ENCODE results near the gene CLSTN3. TPM values are rescaled to one million over a fixed set of nuclear protein-coding genes. Genes with fewer than 3 reads are reported as not detected.

Gene CLSTN3
- polyA plus RNA-seq, 3 donors = 81.1 to 122 (median 99.1) TPM

- no peak for DNase-seq
Observed at GRCh38 chr12:7144414-7145120, 14.4 kb downstream of the CLSTN3 start.

GRCh38 chr12:7145671-7146070, 15.5 kb downstream of the CLSTN3 start:
- DNase-seq = no peak

DNA sequence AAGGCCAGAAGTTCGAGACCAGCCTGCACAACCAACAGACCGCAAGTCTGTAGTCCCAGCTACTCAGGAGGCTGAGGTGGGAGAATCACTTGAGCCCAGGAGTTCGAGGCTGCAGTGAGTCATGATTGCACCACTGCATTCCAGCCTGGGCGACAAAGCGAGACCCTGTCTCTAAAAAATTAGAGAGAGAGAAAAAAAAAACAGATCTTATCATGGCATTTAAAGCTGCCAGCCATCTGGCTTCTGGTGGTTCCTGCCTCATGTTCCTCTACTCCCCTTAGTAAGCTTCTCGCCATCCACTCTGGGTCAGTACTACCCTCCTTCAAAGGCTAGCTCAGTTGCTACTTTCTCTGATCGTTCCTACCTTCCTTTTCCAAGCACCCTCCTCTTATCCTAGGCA, 16.1 kb downstream of the CLSTN3 start:
- DNase-seq = no peak

DNA sequence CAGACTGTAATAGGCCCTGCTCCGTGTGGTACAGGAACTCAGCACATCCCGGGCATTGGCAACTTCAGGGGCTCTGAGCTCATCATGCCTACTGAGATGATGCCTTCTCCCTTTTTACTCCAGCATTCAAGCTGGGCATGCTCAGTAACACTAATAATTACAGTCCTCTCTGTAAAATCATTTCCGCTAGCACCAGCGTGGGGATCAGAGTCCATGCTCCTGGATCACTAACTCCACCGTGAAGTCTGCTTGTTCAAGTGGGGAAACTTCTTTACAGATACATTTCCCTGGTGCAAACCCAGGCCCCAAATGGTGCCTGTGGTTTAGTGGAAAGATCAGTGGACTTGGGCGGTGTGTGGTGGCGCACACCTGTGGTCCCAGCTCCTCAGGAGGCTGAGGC, 16.7 kb downstream of the CLSTN3 start:
- no peak for DNase-seq

DNA sequence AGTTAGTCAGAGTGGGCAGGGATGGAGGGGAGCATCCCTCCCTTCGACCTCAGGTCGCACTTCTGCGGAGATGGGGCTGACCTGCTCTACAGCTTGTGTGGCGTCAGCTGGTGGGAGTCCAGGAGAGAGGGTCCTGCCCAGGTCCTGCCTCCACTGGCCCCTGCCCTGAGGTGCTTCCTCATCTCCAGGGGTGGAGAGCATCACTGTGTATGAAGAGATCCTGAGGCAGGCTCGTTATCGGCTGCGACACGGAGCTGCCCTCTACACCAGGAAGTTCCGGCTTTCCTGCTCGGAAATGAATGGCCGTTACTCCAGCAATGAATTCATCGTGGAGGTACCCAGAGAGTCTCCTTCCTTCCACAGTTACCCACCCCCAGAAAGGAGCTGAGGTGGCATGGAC, 20.2 kb downstream of the CLSTN3 start:
- no peak for DNase-seq

GRCh38 chr12:7150841-7151240, 20.7 kb downstream of the CLSTN3 start:
- DNase-seq = no peak

- no peak for DNase-seq
Observed at GRCh38 chr12:7151532-7151931, 21.4 kb downstream of the CLSTN3 start.

- DNase-seq = no peak
Observed at GRCh38 chr12:7152818-7153217, 22.6 kb downstream of the CLSTN3 start.

DNA sequence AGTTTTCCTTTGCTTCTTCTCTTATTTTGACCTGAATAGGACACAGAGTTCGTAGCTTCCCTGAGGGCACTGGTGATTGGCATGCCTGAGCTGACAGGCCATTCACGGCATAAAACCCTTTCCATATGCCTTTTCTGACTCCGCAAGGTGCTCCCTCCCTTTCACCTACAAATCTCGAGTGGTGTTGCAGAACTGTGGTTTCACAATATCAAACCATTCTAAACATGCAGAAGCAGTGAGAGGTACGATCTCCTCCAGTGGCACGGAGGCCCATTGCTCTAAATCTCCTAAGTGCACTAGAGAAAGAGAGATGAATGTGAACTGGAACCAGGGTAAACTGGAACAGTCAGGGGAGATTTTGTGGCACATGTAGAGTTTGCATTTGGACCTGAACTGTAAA, 23.9 kb downstream of the CLSTN3 start:
- DNase-seq = no peak

- no peak for DNase-seq
Observed at GRCh38 chr12:7154901-7155470, 24.8 kb downstream of the CLSTN3 start.

DNA sequence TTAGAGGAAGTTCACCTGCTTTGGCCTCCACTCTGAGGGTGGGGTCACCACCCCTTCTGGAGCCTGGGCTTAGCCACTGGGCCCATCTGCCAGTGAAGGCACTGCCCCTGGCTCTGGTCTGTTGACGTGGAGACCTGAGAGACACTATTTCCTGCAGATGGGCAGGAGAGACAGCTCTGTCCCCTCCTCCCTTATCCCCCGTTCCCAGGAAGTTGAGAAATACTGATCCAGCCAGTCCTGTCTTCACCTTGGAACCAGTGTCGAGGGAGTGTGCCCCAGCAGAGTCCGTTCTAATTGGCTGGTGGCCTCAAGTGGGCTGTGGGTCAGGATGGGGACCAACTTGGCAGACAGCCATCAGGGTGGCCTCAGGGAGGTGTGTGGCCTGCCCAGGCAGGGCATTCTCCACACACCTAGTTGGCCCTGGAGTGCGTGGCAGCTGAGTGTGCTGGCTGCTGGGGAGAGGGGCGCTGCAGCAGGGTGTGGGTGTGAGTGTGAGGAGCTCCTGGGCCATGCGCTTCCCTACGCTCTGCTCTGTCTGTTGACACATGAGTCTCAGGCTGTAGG, 25.4 kb downstream of the CLSTN3 start:
- DNase-seq = no peak

GRCh38 chr12:7156259-7157197, 26.4 kb downstream of the CLSTN3 start:
- no peak for DNase-seq

- DNase-seq = no peak
Observed at GRCh38 chr12:7157391-7157790, 27.2 kb downstream of the CLSTN3 start.

DNA sequence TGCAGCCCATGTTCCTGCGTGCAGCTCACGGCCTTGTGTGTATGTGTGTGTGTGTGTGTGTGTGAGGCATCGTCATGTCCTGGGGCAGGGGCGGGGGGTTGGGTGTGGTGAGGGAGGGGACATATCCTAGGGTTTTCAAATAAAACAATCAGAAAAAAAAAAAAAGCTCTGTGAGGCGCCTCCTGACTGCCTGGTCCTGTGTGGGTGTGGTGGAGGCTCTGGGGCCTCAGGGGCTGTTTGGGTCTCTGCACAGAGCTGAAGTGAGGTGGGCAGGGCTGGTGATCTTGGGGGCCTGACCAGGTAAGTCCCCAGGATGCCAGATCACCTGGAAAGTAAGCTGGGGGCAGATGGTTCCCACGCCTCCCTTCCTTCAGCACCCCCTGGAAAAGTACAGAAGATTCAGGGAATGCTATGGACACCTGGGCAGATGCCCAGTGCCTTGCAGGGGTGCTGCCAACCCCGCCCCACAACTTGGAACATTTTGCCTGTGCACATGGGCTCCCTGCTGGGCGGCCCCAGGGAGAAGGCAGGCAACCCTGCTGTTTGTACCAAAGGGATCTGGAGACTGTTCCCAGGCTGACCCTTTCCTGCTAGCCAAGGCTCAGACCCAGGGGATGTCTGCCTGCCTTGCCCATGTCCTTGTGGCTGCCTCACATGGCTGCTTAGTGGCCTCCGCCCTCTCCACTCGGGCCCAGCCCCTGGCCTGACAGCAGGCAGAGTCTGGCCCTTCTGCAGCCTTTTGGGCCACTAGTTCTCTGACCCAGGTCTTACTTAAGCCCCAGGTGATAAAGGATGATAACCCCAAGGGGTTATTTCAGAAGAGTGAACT, 28.8 kb downstream of the CLSTN3 start:
- DNase-seq = no peak

GRCh38 chr12:7160183-7160582, 30.0 kb downstream of the CLSTN3 start:
- DNase-seq = no peak

DNA sequence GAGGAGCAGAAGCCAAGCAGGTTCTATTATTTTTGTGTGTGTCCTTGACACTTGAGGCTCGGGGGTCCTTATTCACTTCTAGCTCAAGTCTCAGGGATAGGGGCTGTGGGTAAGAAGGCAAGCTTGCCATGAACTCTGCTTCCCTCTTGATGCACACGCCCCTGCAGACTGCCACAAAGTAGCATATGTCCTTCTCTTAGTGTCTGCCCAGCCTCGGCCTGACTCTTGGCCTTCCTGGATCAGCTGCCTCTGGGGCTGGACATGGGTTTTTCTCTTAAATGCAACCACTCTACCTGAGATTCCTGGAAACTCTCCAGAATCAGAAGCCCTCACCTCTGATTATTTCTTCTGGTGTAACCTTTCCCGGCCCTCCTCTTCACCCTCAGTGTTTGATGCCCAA, 31.2 kb downstream of the CLSTN3 start:
- DNase-seq = no peak

GRCh38 chr12:7161811-7162210, 31.6 kb downstream of the CLSTN3 start:
- no peak for DNase-seq

DNA sequence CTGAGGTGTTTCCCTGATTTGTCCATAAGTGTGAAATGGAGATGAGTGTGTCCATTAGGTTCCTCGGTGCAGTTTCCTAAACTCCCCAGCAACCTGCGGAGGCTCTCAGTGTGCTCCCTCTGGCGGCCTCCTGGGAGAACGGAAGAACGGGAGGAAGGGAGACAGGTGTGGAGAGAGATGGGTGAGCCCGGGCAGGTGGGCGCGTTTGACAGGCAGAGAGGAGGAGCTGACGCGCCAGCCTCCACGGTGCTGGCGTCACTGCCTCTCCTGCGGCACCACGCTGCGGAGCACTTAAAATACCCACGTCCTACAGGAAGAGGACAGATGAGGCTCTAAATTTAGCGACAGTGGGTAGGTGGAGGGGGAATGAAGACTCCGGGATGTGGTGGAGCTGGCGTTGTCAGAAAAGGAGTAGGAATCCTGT, 32.5 kb downstream of the CLSTN3 start:
- peak; percentile 49 for DNase-seq

DNA sequence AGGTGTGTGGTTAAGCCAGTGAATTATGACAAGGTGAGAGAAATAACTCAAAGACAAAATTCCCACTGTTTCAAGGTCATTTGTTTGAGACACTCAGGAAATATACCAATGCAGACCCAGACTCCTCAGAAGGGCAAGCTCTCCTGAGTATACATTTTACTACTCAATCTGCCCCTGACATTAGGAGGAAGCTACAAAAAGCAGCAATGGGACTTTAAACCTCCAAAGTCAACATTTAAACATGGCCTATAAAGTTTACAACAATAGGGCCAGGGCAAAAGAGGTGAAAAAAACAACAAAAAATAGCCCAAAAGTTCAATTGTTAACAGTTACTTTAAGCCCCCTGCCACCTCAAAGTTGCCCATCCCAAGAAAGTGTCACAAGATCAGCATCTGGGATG, 39.8 kb downstream of the CLSTN3 start:
- DNase-seq = no peak

DNA sequence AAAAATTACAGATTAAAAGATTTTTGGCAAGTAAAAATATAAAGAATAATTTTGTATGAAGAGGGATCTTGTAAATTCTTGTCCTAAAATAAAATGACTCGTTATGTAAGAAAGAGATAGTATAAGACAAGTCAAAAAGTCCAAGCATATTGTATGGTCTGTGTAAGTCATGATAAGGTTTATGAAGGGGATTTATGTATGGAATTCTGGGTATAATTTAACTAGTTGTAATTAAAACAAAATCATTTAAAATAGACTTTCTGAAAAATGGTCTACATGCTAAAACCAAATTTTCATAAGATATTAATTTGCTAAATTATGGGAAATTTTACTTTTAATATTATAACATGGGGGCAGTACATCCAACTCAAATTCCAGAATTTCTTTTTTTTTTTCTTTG, 41.7 kb downstream of the CLSTN3 start:
- no peak for DNase-seq

GRCh38 chr12:7175493-7175892, 45.3 kb downstream of the CLSTN3 start:
- DNase-seq = no peak

DNA sequence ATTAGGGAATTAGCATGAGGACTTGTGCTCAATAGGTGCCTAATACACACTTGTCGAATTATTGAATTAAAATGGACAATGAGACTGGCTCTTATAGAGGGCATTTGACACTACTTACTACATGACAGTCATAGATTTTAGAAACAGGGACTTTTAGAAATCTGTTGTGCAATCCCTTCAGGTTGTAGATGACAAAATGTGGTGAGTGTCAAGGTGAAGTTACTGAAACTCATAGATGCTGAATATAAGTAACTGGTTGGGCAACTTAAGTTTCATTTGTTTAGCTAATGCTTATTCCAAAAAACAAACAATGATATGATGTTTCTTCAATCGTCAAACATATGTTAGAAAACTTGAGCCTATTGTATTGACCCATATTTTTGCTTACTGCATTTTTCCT, 46.4 kb downstream of the CLSTN3 start:
- DNase-seq = no peak
